ENCODE data around the gene CNKSR1. TPM values are rescaled to one million over a fixed set of nuclear protein-coding genes. Genes with fewer than 3 reads are reported as not detected.
"Not testable (repeated sequence)": the region's sequence is repeated elsewhere in the genome, so short reads cannot be mapped to it uniquely, and the experiment has no call there.

CNKSR1 gene
- total RNA-seq, 1 donor from 2014 or later, result 2.9 TPM

- no peak for DNase-seq (ENCODE audit: low spot score)
- intact Hi-C loops (cut with DNase I), result no loop called here
These were observed 36.1 kb downstream of the CNKSR1 start for GRCh38 chr1:26213335-26213905.

- intact Hi-C loops (cut with DNase I), result no loop called here
These were observed 38.0 kb downstream of the CNKSR1 start for GRCh38 chr1:26215246-26215645.

GRCh38 chr1:26218906-26219494 lies 41.7 kb downstream of the CNKSR1 start:
- intact Hi-C loops (cut with DNase I), result no loop called here
- DNase-seq (ENCODE audit: low spot score), result no peak

More at GRCh38 chr1:26215246-26215645, 38.0 kb downstream of the CNKSR1 start:
- no peak for DNase-seq (ENCODE audit: low spot score)

GRCh38 chr1:26220199-26220912 lies 43.1 kb downstream of the CNKSR1 start:
- intact Hi-C loops (cut with DNase I), result no loop called here
- no peak for DNase-seq (ENCODE audit: low spot score)

- no peak for DNase-seq (ENCODE audit: low spot score)
- intact Hi-C loops (cut with DNase I), result no loop called here
These were observed 43.8 kb downstream of the CNKSR1 start for GRCh38 chr1:26221094-26221493.

- intact Hi-C loops (cut with DNase I), result no loop called here
- DNase-seq (ENCODE audit: low spot score), result no peak
These were observed 47.3 kb downstream of the CNKSR1 start for GRCh38 chr1:26224606-26225005.

- DNase-seq (ENCODE audit: low spot score), result peak; percentile 85
- intact Hi-C loops (cut with DNase I), result no loop called here
These were observed 47.9 kb downstream of the CNKSR1 start for GRCh38 chr1:26225033-26225831.

GRCh38 chr1:26230682-26231081 lies 53.4 kb downstream of the CNKSR1 start:
- intact Hi-C loops (cut with DNase I), result loop anchor here (5.0 to 10.0 kb wide), 2 partner anchors 63 to 196 kb away; partner anchors contain the start of genes C1orf232 and ZNF593

GRCh38 chr1:26233903-26234643 lies 56.8 kb downstream of the CNKSR1 start, which contains the start of gene CEP85:
Gene CEP85, plus strand, starts transcription at chr1:26234200. Its CDS starts 5,584 bp downstream, at chr1:26239784.
- DNase-seq (ENCODE audit: low spot score), result peak; percentile 100
- intact Hi-C loops (cut with DNase I), result loop anchor here (2.0 to 10.0 kb wide), 3 partner anchors 67 to 199 kb away; partner anchors contain the start of genes C1orf232, PDIK1L and ZNF593

More at GRCh38 chr1:26230682-26231081, 53.4 kb downstream of the CNKSR1 start:
- DNase-seq (ENCODE audit: low spot score), result not testable (repeated sequence)

- intact Hi-C loops (cut with DNase I), result loop anchor here (2.0 to 10.0 kb wide), 3 partner anchors 68 to 200 kb away; partner anchors contain the start of genes C1orf232, PDIK1L and ZNF593
- DNase-seq (ENCODE audit: low spot score), result no peak
These were observed 57.5 kb downstream of the CNKSR1 start for GRCh38 chr1:26234644-26235370.

GRCh38 chr1:26237230-26237966 lies 60.1 kb downstream of the CNKSR1 start:
- intact Hi-C loops (cut with DNase I), result loop anchor here (10.0 kb wide), 1 partner anchor 203 kb away; no protein-coding TSS in a partner anchor
- no peak for DNase-seq (ENCODE audit: low spot score)

Other genes starting within 250 kb of the CNKSR1 start
- 18.5 TPM for gene PAFAH2, start 179.4 kb upstream of the CNKSR1 start, total RNA-seq
- 9.2 TPM for gene EXTL1, start 155.7 kb upstream of the CNKSR1 start, total RNA-seq
- gene SLC30A2, start 131.4 kb upstream of the CNKSR1 start, total RNA-seq, result 5.0 TPM
- gene TRIM63, start 109.9 kb upstream of the CNKSR1 start, total RNA-seq, result 123 TPM
- gene PDIK1L, start 65.7 kb upstream of the CNKSR1 start, total RNA-seq, result 3.5 TPM
- 3.8 TPM for gene FAM110D, start 18.4 kb upstream of the CNKSR1 start, total RNA-seq
- gene C1orf232, start 8.5 kb upstream of the CNKSR1 start, total RNA-seq, result not detected
- 23.2 TPM for gene ZNF593, start 7.6 kb upstream of the CNKSR1 start, total RNA-seq
- not detected for gene ZNF593OS, start 5.7 kb upstream of the CNKSR1 start, total RNA-seq
- not detected for gene CATSPER4, start 13.1 kb downstream of the CNKSR1 start, total RNA-seq
- gene CEP85, start 56.7 kb downstream of the CNKSR1 start, total RNA-seq, result 25.8 TPM
- gene SH3BGRL3, start 102.6 kb downstream of the CNKSR1 start, total RNA-seq, result 55.0 TPM
- 8.3 TPM for gene UBXN11, start 129.1 kb downstream of the CNKSR1 start, total RNA-seq
- 4.6 TPM for gene CD52, start 140.5 kb downstream of the CNKSR1 start, total RNA-seq
- gene CRYBG2, start 176.6 kb downstream of the CNKSR1 start, total RNA-seq, result not detected
- gene ZNF683, start 195.3 kb downstream of the CNKSR1 start, total RNA-seq, result not detected
- gene LIN28A, start 233.3 kb downstream of the CNKSR1 start, total RNA-seq, result not detected

Data from cardiac septum (tissue), 1 donor.